CD8-positive, alpha-beta memory T cell (primary cell): ENCODE data around the gene NKD2. TPM values are rescaled to one million over a fixed set of nuclear protein-coding genes. Genes with fewer than 3 reads are reported as not detected.

Experiments
- CTCF ChIA-PET: fragments of 350-600 bp; sonication (Branson Sonifier 250); formaldehyde crosslinking; loops from one replicate; lab custom pipeline; 2021; ENCODE audit warnings: antibody characterized with exemption; lab: Charles Lee
- POLR2A ChIA-PET: fragments of 350-600 bp; sonication (Branson Sonifier 250); formaldehyde crosslinking; loops from one replicate; lab custom pipeline; 2021; ENCODE audit warnings: antibody characterized with exemption; lab: Charles Lee
- DNase-seq, 5 donors: peaks; one replicate each; pipeline versions ENCODE4 v3.0.0 to v3.0.0-alpha.2; 2020 to 2022; ENCODE audit warnings: mixed read lengths in 1 of 5
- H3K27ac ChIP-seq: one replicate; pipeline ENCODE4 v1.7.0; 2013; ENCODE audit warnings: low read depth, mild to moderate bottlenecking, low read length, moderate library complexity
- H3K27me3 ChIP-seq: 2 replicates; pipeline ENCODE4 v1.7.0; 2013; ENCODE audit warnings: low read length, mild to moderate bottlenecking; ENCODE audit not compliant: insufficient read depth, poor library complexity, severe bottlenecking
- H3K36me3 ChIP-seq: 2 replicates; pipeline ENCODE4 v1.7.0; 2013; ENCODE audit warnings: mild to moderate bottlenecking, low read length, moderate library complexity; ENCODE audit not compliant: insufficient read depth
- H3K4me1 ChIP-seq: 2 replicates; pipeline ENCODE4 v1.7.0; 2013; ENCODE audit warnings: mild to moderate bottlenecking, low read length, moderate library complexity; ENCODE audit not compliant: insufficient read depth
- H3K4me3 ChIP-seq: 2 replicates; pipeline ENCODE4 v1.7.0; 2013; ENCODE audit warnings: mild to moderate bottlenecking, low read length
- H3K9me3 ChIP-seq: 2 replicates; pipeline ENCODE4 v1.7.0; 2013; ENCODE audit warnings: mild to moderate bottlenecking, low read length
- H3K27ac Mint-ChIP-seq, 8 donors: one replicate each; pipeline ENCODE4 v1.8.0; 2020 to 2021; ENCODE audit warnings: mixed read lengths in 8 of 8, mild to moderate bottlenecking in 6 of 8, inconsistent platforms in 3 of 8, moderate library complexity in 3 of 8
- H3K27me3 Mint-ChIP-seq, 2 donors: one replicate each; pipeline ENCODE4 v1.8.0; 2020 to 2021; ENCODE audit warnings: mixed read lengths in 2 of 2, mild to moderate bottlenecking in 1 of 2, moderate library complexity in 1 of 2
- H3K36me3 Mint-ChIP-seq, 3 donors: one replicate each; pipeline ENCODE4 v1.8.0; 2020 to 2021; ENCODE audit warnings: mixed read lengths in 3 of 3, inconsistent platforms in 1 of 3, mild to moderate bottlenecking in 1 of 3
- H3K4me1 Mint-ChIP-seq, 3 donors: one replicate each; pipeline ENCODE4 v1.8.0; 2020 to 2021; ENCODE audit warnings: mixed read lengths in 3 of 3, inconsistent platforms in 1 of 3, mild to moderate bottlenecking in 1 of 3
- H3K4me3 Mint-ChIP-seq, 7 donors: one replicate each; pipeline ENCODE4 v1.8.0; 2020 to 2021; ENCODE audit warnings: mixed read lengths in 7 of 7, mild to moderate bottlenecking in 6 of 7, moderate library complexity in 4 of 7, inconsistent platforms in 2 of 7
- H3K9me3 Mint-ChIP-seq, 5 donors: one replicate each; pipeline ENCODE4 v1.8.0; 2020 to 2022; ENCODE audit warnings: mixed read lengths in 5 of 5, mild to moderate bottlenecking in 3 of 5, moderate library complexity in 2 of 5, inconsistent platforms in 1 of 5
- polyA plus RNA-seq: library from polyadenylated mRNA; unstranded; fragments of 300-500 nt; fragmentation: Illumina TruSeq; gene quantifications from one replicate; pipeline ENCODE4 v1.2.3, GENCODE V29; 2021
- total RNA-seq, 2 experiments: library from RNA; stranded (reverse); gene quantifications; one replicate each; pipeline ENCODE4 v1.2.3, GENCODE V29; 2021

Gene NKD2
- total and polyA plus RNA-seq, 3 experiments from 2014 or later: 0.20 to 0.48 TPM; not detected in 1

- Mint-ChIP-seq H3K9me3 (peaks cover 0 to 3% (median 0%) of the 10 kb centered on the region in 5 donors), H3K27me3 (peaks cover 38 to 57% of the 10 kb centered on the region in 2 donors), H3K27ac (no peak overlapping the region), H3K36me3 (no peaks in the 10 kb centered on the region), H3K4me3 (no peak overlapping the region), H3K4me1 (peaks cover 12 to 13% (median 12%) of the 10 kb centered on the region in 3 donors)
- no peak for DNase-seq
- H3K27ac ChIP-seq: no peak overlapping the region
- no peaks in the 10 kb centered on the region for H3K36me3 ChIP-seq
- H3K9me3 ChIP-seq: no peaks in the 10 kb centered on the region
- peaks cover 17% of the 10 kb centered on the region for H3K27me3 ChIP-seq
- CTCF ChIA-PET: no interaction called here
- POLR2A ChIA-PET: no interaction called here
- no peak overlapping the region for H3K4me3 ChIP-seq
- H3K4me1 ChIP-seq: peaks cover 18% of the 10 kb centered on the region
Measured at GRCh38 chr5:962801-963200, 45.8 kb upstream of the NKD2 start.

GRCh38 chr5:963310-963672 is 45.3 kb upstream of the NKD2 start:
- Histone ChIP-seq H3K27ac (no peak overlapping the region), H3K4me3 (no peak overlapping the region), H3K36me3 (no peaks in the 10 kb centered on the region), H3K9me3 (no peaks in the 10 kb centered on the region), H3K4me1 (peaks cover 17% of the 10 kb centered on the region), H3K27me3 (peaks cover 21% of the 10 kb centered on the region)
- Mint-ChIP-seq H3K4me1 (peaks cover 11 to 12% (median 11%) of the 10 kb centered on the region in 3 donors), H3K9me3 (peaks cover 0 to 3% (median 0%) of the 10 kb centered on the region in 5 donors), H3K4me3 (peak overlapping the region in 2 of 7 donors; percentile 54 to 65), H3K27ac (peak overlapping the region in 3 of 8 donors; percentile 36 to 79 (median 55)), H3K36me3 (no peaks in the 10 kb centered on the region), H3K27me3 (peaks cover 42 to 62% of the 10 kb centered on the region in 2 donors)
- ChIA-PET POLR2A (no interaction called here), CTCF (no interaction called here)
- no peak for DNase-seq

- peaks cover 42 to 68% of the 10 kb centered on the region in 2 donors for H3K27me3 Mint-ChIP-seq
- ChIA-PET POLR2A (no interaction called here), CTCF (interaction anchor here (1.3 kb wide), 1 partner anchor 44 kb away, joined by 3 read pairs; no protein-coding TSS in a partner anchor)
- Histone ChIP-seq H3K9me3 (no peaks in the 10 kb centered on the region), H3K27ac (no peak overlapping the region), H3K4me3 (peak overlapping the region; percentile 11), H3K36me3 (no peaks in the 10 kb centered on the region), H3K4me1 (peaks cover 17% of the 10 kb centered on the region), H3K27me3 (peaks cover 23% of the 10 kb centered on the region)
- peak overlapping the region in 4 of 8 donors; percentile 36 to 79 (median 59) for H3K27ac Mint-ChIP-seq
- DNase-seq: peak in 2 of 5 donors; percentile 41 to 69
- peak overlapping the region; percentile 59 to 73 (median 63) for H3K4me3 Mint-ChIP-seq
- H3K4me1 Mint-ChIP-seq: peaks cover 11 to 14% (median 11%) of the 10 kb centered on the region in 3 donors
- H3K9me3 Mint-ChIP-seq: peaks cover 0 to 3% (median 0%) of the 10 kb centered on the region in 5 donors
- H3K36me3 Mint-ChIP-seq: no peaks in the 10 kb centered on the region
Measured at GRCh38 chr5:963673-964531, 44.7 kb upstream of the NKD2 start.

DNA sequence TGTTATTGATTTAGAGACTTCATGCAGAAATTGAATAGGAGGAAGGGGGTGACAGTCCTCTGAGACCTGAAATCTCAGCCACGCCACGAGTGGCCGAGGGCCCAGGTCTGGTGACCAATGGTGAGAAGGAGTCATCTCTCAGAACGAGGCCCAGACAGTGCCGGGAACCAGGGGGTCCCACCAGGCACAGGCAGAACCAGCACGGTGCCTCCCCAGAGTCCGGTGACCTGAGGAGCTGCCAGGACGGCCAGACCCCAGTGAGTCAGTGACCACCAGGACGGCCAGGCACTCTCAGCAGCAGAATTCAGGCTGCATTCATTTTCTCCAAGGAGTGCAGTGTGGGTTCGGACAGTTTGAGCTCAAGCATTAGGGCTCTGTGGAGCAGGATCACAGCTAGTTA is 43.8 kb upstream of the NKD2 start:
- peaks cover 29% of the 10 kb centered on the region for H3K27me3 ChIP-seq
- no peaks in the 10 kb centered on the region for H3K9me3 ChIP-seq
- H3K27ac ChIP-seq: no peak overlapping the region
- no peak for DNase-seq
- Mint-ChIP-seq H3K27ac (no peak overlapping the region), H3K27me3 (peaks cover 44 to 77% of the 10 kb centered on the region in 2 donors), H3K9me3 (peaks cover 0 to 3% (median 0%) of the 10 kb centered on the region in 5 donors), H3K4me1 (peaks cover 11 to 15% (median 11%) of the 10 kb centered on the region in 3 donors), H3K4me3 (no peak overlapping the region), H3K36me3 (no peaks in the 10 kb centered on the region)
- POLR2A ChIA-PET: no interaction called here
- H3K36me3 ChIP-seq: no peaks in the 10 kb centered on the region
- H3K4me1 ChIP-seq: peaks cover 17% of the 10 kb centered on the region
- H3K4me3 ChIP-seq: peak overlapping the region; percentile 11
- CTCF ChIA-PET: interaction anchor here (1.3 kb wide), 1 partner anchor 43 kb away, joined by 3 read pairs; no protein-coding TSS in a partner anchor

GRCh38 chr5:965604-966344 is 42.8 kb upstream of the NKD2 start:
- ChIA-PET CTCF (no interaction called here), POLR2A (no interaction called here)
- peaks cover 45 to 77% of the 10 kb centered on the region in 2 donors for H3K27me3 Mint-ChIP-seq
- H3K9me3 Mint-ChIP-seq: peaks cover 0 to 3% (median 0%) of the 10 kb centered on the region in 5 donors
- Histone ChIP-seq H3K4me3 (no peak overlapping the region), H3K27ac (no peak overlapping the region), H3K4me1 (peaks cover 17% of the 10 kb centered on the region), H3K27me3 (peaks cover 32% of the 10 kb centered on the region), H3K9me3 (no peaks in the 10 kb centered on the region), H3K36me3 (no peaks in the 10 kb centered on the region)
- DNase-seq: no peak
- no peak overlapping the region for H3K4me3 Mint-ChIP-seq
- H3K36me3 Mint-ChIP-seq: no peaks in the 10 kb centered on the region
- peaks cover 11 to 13% (median 11%) of the 10 kb centered on the region in 3 donors for H3K4me1 Mint-ChIP-seq
- no peak overlapping the region for H3K27ac Mint-ChIP-seq

GRCh38 chr5:966345-966710 is 42.3 kb upstream of the NKD2 start:
- no peak for DNase-seq
- H3K4me3 Mint-ChIP-seq: no peak overlapping the region
- no peak overlapping the region for H3K27ac ChIP-seq
- no peak overlapping the region for H3K4me3 ChIP-seq
- POLR2A ChIA-PET: no interaction called here
- H3K36me3 ChIP-seq: no peaks in the 10 kb centered on the region
- H3K4me1 ChIP-seq: peaks cover 17% of the 10 kb centered on the region
- peaks cover 47 to 74% of the 10 kb centered on the region in 2 donors for H3K27me3 Mint-ChIP-seq
- CTCF ChIA-PET: no interaction called here
- peaks cover 32% of the 10 kb centered on the region for H3K27me3 ChIP-seq
- H3K4me1 Mint-ChIP-seq: peaks cover 11 to 13% (median 11%) of the 10 kb centered on the region in 3 donors
- no peaks in the 10 kb centered on the region for H3K36me3 Mint-ChIP-seq
- H3K27ac Mint-ChIP-seq: no peak overlapping the region
- H3K9me3 Mint-ChIP-seq: peaks cover 0 to 3% (median 0%) of the 10 kb centered on the region in 5 donors
- H3K9me3 ChIP-seq: no peaks in the 10 kb centered on the region

DNA sequence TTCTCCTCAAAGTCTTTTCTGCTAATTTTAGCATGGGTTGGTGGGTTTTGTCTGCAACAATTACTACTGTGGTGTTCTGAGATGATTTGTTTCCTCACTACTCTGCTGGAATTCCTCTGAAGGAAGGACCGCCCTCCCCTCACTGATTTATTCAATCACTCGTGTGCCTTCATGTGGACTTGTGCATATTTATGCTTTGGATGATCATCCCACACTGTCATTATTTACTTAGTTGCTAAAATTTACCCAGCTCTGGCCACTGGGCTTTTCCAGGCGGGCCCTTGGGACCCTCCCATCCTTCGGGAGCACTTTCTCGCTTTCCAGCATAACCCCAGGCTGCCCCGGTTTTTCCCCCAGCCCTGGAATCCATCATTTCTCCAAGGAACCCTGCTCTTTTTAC is 41.7 kb upstream of the NKD2 start:
- Mint-ChIP-seq H3K4me3 (no peak overlapping the region), H3K27ac (no peak overlapping the region), H3K9me3 (peaks cover 0 to 3% (median 0%) of the 10 kb centered on the region in 5 donors), H3K27me3 (peaks cover 49 to 77% of the 10 kb centered on the region in 2 donors), H3K36me3 (no peaks in the 10 kb centered on the region), H3K4me1 (peaks cover 11 to 13% (median 11%) of the 10 kb centered on the region in 3 donors)
- Histone ChIP-seq H3K4me1 (peaks cover 17% of the 10 kb centered on the region), H3K9me3 (no peaks in the 10 kb centered on the region), H3K36me3 (no peaks in the 10 kb centered on the region), H3K4me3 (no peak overlapping the region), H3K27me3 (peaks cover 32% of the 10 kb centered on the region), H3K27ac (no peak overlapping the region)
- ChIA-PET CTCF (no interaction called here), POLR2A (no interaction called here)
- DNase-seq: no peak
